ENCODE results near the gene PABPN1L. TPM values are rescaled to one million over a fixed set of nuclear protein-coding genes. Genes with fewer than 3 reads are reported as not detected.
A peak's percentile ranks its signal among the peaks of the same experiment; 100 is the strongest.

The PABPN1L gene
- total and polyA plus RNA-seq, 12 donors = 0.22 to 3.3 (median 0.62) TPM; not detected in 4

GRCh38 chr16:88830258-88830657, 36.2 kb downstream of the PABPN1L start:
- no peaks in the 10 kb centered on the region for H3K4me1 ChIP-seq (replicated peaks in 1 of 2)
- 54 to 76% (median 73%) methylated on average over 6 to 11 of the region's 11 CpGs for WGBS, 4 donors
- no peak for DNase-seq

GRCh38 chr16:88828711-88829110, 37.7 kb downstream of the PABPN1L start:
- Histone ChIP-seq H3K4me3 (no peak overlapping the region), H3K36me3 (replicated peaks in 1 of 2) (peaks cover 0 to 13% of the 10 kb centered on the region in 2 donors), H3K4me1 (replicated peaks in 1 of 2) (no peaks in the 10 kb centered on the region), H3K27ac (no peak overlapping the region), H3K27me3 (no peaks in the 10 kb centered on the region), H3K9me3 (replicated peaks in 1 of 3) (no peaks in the 10 kb centered on the region)
- TF ChIP-seq POLR2A (IDR thresholded peaks at IDR 0.05) = no peak
- TF ChIP-seq, protein P1, sequence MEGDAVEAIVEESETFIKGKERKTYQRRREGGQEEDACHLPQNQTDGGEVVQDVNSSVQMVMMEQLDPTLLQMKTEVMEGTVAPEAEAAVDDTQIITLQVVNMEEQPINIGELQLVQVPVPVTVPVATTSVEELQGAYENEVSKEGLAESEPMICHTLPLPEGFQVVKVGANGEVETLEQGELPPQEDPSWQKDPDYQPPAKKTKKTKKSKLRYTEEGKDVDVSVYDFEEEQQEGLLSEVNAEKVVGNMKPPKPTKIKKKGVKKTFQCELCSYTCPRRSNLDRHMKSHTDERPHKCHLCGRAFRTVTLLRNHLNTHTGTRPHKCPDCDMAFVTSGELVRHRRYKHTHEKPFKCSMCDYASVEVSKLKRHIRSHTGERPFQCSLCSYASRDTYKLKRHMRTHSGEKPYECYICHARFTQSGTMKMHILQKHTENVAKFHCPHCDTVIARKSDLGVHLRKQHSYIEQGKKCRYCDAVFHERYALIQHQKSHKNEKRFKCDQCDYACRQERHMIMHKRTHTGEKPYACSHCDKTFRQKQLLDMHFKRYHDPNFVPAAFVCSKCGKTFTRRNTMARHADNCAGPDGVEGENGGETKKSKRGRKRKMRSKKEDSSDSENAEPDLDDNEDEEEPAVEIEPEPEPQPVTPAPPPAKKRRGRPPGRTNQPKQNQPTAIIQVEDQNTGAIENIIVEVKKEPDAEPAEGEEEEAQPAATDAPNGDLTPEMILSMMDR (IDR thresholded peaks at IDR 0.05) = no peak
- 84 to 91% (median 89%) methylated on average over 16 to 24 of the region's 24 CpGs for WGBS, 4 donors
- intact Hi-C loops (cut with DNase I) = no loop called here
- no peak for DNase-seq

More at GRCh38 chr16:88830258-88830657, 36.2 kb downstream of the PABPN1L start:
- H3K27ac ChIP-seq = peak overlapping the region in 2 of 5 donors; percentile 20 to 49
- H3K9me3 ChIP-seq (replicated peaks in 1 of 3) = no peaks in the 10 kb centered on the region
- H3K27me3 ChIP-seq = no peaks in the 10 kb centered on the region
- peaks cover 0 to 13% of the 10 kb centered on the region in 2 donors for H3K36me3 ChIP-seq (replicated peaks in 1 of 2)
- intact Hi-C loops (cut with DNase I) = no loop called here
- no peak for TF ChIP-seq POLR2A (IDR thresholded peaks at IDR 0.05)
- TF ChIP-seq, protein P1 (IDR thresholded peaks at IDR 0.05) = no peak
- H3K4me3 ChIP-seq = no peak overlapping the region

- WGBS, 4 donors = 93 to 100% (median 95%) methylated on average over 6 to 21 of the region's 21 CpGs
- no peak for TF ChIP-seq POLR2A (IDR thresholded peaks at IDR 0.05)
- TF ChIP-seq, protein P1 (IDR thresholded peaks at IDR 0.05) = no peak
- H3K4me1 ChIP-seq (replicated peaks in 1 of 2) = no peaks in the 10 kb centered on the region
- H3K36me3 ChIP-seq (replicated peaks in 1 of 2) = peaks cover 0 to 15% of the 10 kb centered on the region in 2 donors
- H3K27ac ChIP-seq = no peak overlapping the region
- no peak for DNase-seq
- no peaks in the 10 kb centered on the region for H3K9me3 ChIP-seq (replicated peaks in 1 of 3)
- H3K4me3 ChIP-seq = no peak overlapping the region
- intact Hi-C loops (cut with DNase I) = no loop called here
- no peaks in the 10 kb centered on the region for H3K27me3 ChIP-seq
Observed at GRCh38 chr16:88827727-88828126, 38.7 kb downstream of the PABPN1L start.

- TF ChIP-seq, protein P1 (IDR thresholded peaks at IDR 0.05) = no peak
- no peak for TF ChIP-seq POLR2A (IDR thresholded peaks at IDR 0.05)
- Histone ChIP-seq H3K9me3 (replicated peaks in 1 of 3) (no peaks in the 10 kb centered on the region), H3K4me3 (no peak overlapping the region), H3K27me3 (no peaks in the 10 kb centered on the region), H3K36me3 (replicated peaks in 1 of 2) (peaks cover 0 to 24% of the 10 kb centered on the region in 2 donors), H3K27ac (no peak overlapping the region), H3K4me1 (replicated peaks in 1 of 2) (peaks cover under 1 to 3% of the 10 kb centered on the region in 2 donors)
- intact Hi-C loops (cut with DNase I) = no loop called here
- DNase-seq = no peak
- WGBS, 4 donors = 89 to 95% (median 93%) methylated on average over 5 to 26 of the region's 26 CpGs
Observed at GRCh38 chr16:88826070-88826840, 40.2 kb downstream of the PABPN1L start.

Measured in adrenal gland (tissue), 12 donors.